GM12878 (cell line): ENCODE results near the gene PLEKHM3. TPM values are rescaled to one million over a fixed set of nuclear protein-coding genes. Genes with fewer than 3 reads are reported as not detected.

Experiments
- ATAC-seq: fragments of 200-7000 bp; cut with Tn5 transposase; 3 replicates; pipeline ENCODE4 v1.9.1; 2020; ENCODE audit warnings: mild to moderate bottlenecking, moderate library complexity
- BruUV-seq: library from RNA; stranded (reverse); fragments of 400-500 nt; replicated peaks from 2 replicates; lab custom pipeline; 2021; lab: Mats Ljungman, UMichigan
- CTCF ChIA-PET: fragments of 300-600 bp; sonication (Branson Sonifier 250); formaldehyde crosslinking; extraction: SDS; loops from one replicate; lab custom pipeline; 2021; ENCODE audit warnings: inconsistent platforms; lab: Yijun Ruan, JAX
- POLR2A ChIA-PET: fragments of 350-600 bp; formaldehyde crosslinking; extraction: SDS; loops from one replicate; lab custom pipeline; 2021; ENCODE audit warnings: inconsistent platforms; lab: Charles Lee
- RAD21 ChIA-PET: fragments of 300-600 bp; sonication (Branson Sonifier 250); formaldehyde crosslinking; loops from one replicate; lab custom pipeline; 2023; ENCODE audit warnings: antibody characterized with exemption; ENCODE audit not compliant: unreplicated experiment; lab: Charles Lee
- SMC1A ChIA-PET: fragments of 300-600 bp; sonication (Branson Sonifier 250); formaldehyde crosslinking; loops from one replicate; lab custom pipeline; 2023; ENCODE audit not compliant: unreplicated experiment, uncharacterized antibody; lab: Charles Lee
- DNase-seq: peaks from one replicate; pipeline ENCODE4 v3.0.0-alpha.2; 2011; ENCODE audit warnings: low read depth, low spot score
- FAIRE-seq: peaks from 3 replicates; lab custom pipeline; 2011; peaks lifted over from hg19 to GRCh38; lab: Jason Lieb, UNC
- H2AFZ ChIP-seq: 2 replicates; pipeline ENCODE4 v1.6.0; 2011; ENCODE audit warnings: low read depth, low read length, control low read depth; ENCODE audit not compliant: control insufficient read depth
- H3K27ac ChIP-seq: 2 replicates; pipeline ENCODE4 v1.5.1; 2011; ENCODE audit warnings: control low read depth; ENCODE audit not compliant: control insufficient read depth, insufficient read depth
- H3K27me3 ChIP-seq, 2 experiments: replicated peaks in 1 of 2; 2 replicates each; pipeline versions ENCODE4 v1.6.0 to v1.6.1; 2011; ENCODE audit warnings: low read length in 1 of 2; ENCODE audit not compliant: control insufficient read depth in 2 of 2, insufficient read depth in 2 of 2
- H3K36me3 ChIP-seq, 2 experiments: 2 replicates each; pipeline ENCODE4 v1.5.1; 2011; ENCODE audit warnings: low read length in 1 of 2; ENCODE audit not compliant: control insufficient read depth in 2 of 2, insufficient read depth in 2 of 2
- H3K4me1 ChIP-seq: 2 replicates; pipeline ENCODE4 v1.6.1; 2011; ENCODE audit warnings: mild to moderate bottlenecking, low read length, moderate library complexity, mixed read lengths; ENCODE audit not compliant: control insufficient read depth, insufficient read depth
- H3K4me2 ChIP-seq: 2 replicates; pipeline ENCODE4 v1.6.0; 2011; ENCODE audit warnings: control low read depth; ENCODE audit not compliant: control insufficient read depth, insufficient read depth
- H3K4me3 ChIP-seq: fragments of 200-600 bp; sonication (generic); 2 replicates; pipeline ENCODE4 v1.5.1; 2016
- H3K79me2 ChIP-seq: 2 replicates; pipeline ENCODE4 v1.6.0; 2011; ENCODE audit warnings: low read length; ENCODE audit not compliant: control insufficient read depth, insufficient read depth
- H3K9ac ChIP-seq: 2 replicates; pipeline ENCODE4 v1.8.0; 2011; ENCODE audit warnings: low read length, control low read depth, mixed read lengths; ENCODE audit not compliant: control insufficient read depth, insufficient read depth
- H3K9me3 ChIP-seq: replicated peaks from 3 replicates; pipeline ENCODE4 v1.5.1; 2011; ENCODE audit warnings: mild to moderate bottlenecking, low read length; ENCODE audit not compliant: control insufficient read depth, insufficient read depth
- H4K20me1 ChIP-seq: 2 replicates; pipeline ENCODE4 v1.6.0; 2011; ENCODE audit not compliant: control insufficient read depth, insufficient read depth
- FOXK2 ChIP-seq: fragments of 450-650 bp; IDR thresholded peaks from 2 replicates; pipeline ENCODE4 v1.6.1; 2017; ENCODE audit warnings: mild to moderate bottlenecking, moderate library complexity
- IKZF1 ChIP-seq: fragments of 450-650 bp; conservative IDR thresholded peaks from 2 replicates; pipeline ENCODE4 v1.6.1; 2017; ENCODE audit warnings: antibody characterized with exemption, mild to moderate bottlenecking
- NR2F1 ChIP-seq: fragments of 450-650 bp; conservative IDR thresholded peaks from 2 replicates; pipeline ENCODE4 v1.6.1; 2017; ENCODE audit warnings: mild to moderate bottlenecking
- RBBP5 ChIP-seq: fragments of 200-600 bp; sonication (generic); conservative IDR thresholded peaks from 2 replicates; pipeline ENCODE4 v1.6.1; 2016
- SIN3A ChIP-seq: IDR thresholded peaks from 2 replicates; pipeline ENCODE4 v1.6.1; 2012; ENCODE audit warnings: low read depth, low read length, improper control_type of control experiment
- SMAD5 ChIP-seq: IDR thresholded peaks from 2 replicates; pipeline ENCODE4 v1.6.1; 2016; ENCODE audit warnings: antibody characterized with exemption, low read depth
- SMC3 ChIP-seq: IDR thresholded peaks from 2 replicates; pipeline ENCODE4 v1.6.1; 2011; ENCODE audit warnings: low read length, improper control_type of control experiment, borderline replicate concordance
- YBX1 ChIP-seq: fragments of 450-650 bp; IDR thresholded peaks from 2 replicates; pipeline ENCODE4 v1.6.1; 2016; ENCODE audit warnings: antibody characterized with exemption
- WGBS: methylation state at CpG from one replicate; pipeline ENCODE4 v1.1.6; 2016; ENCODE audit warnings: low lambda C conversion rate; ENCODE audit not compliant: insufficient replicate concordance, insufficient coverage; ENCODE audit errors: missing lambda C conversion rate; 5-methylcytosine and 5-hydroxymethylcytosine counted together
- in situ Hi-C: fragments of 300-500 bp; cut with MboI; formaldehyde crosslinking; loops from 9 replicates; pipeline ENCODE4 v1.14.3; 2018; ENCODE audit warnings: mixed read lengths
- intact Hi-C: fragments of 100-400 bp; cut with micrococcal nuclease; formaldehyde crosslinking; loops from one replicate; pipeline ENCODE4 v1.14.2; 2022; ENCODE audit not compliant: unreplicated experiment
- polyA plus RNA-seq, 11 experiments: library from polyadenylated mRNA; depleted of rRNA in 4 of 11; unstranded in 6 of 11; stranded (reverse) in 5 of 11; fragments of >200 nt; fragmentation: Nextera tagmentation in 4 of 11; fragmentation: Illumina TruSeq in 1 of 11; extraction: Ambion mirVana in 4 of 11; extraction: Trizol in 1 of 11; gene quantifications; 1 replicate in 1 of 11; 2 replicates in 10 of 11; pipeline versions ENCODE4 v1.2.1 to v1.2.3, GENCODE V29; 2011 to 2016; ENCODE audit warnings: inconsistent platforms in 2 of 11, missing spikeins in 2 of 11, low read depth in 1 of 11
- total RNA-seq, 4 experiments: library from RNA; depleted of rRNA in 3 of 4; stranded (reverse); fragments of >200 nt in 3 of 4; fragmentation: Illumina TruSeq in 1 of 4; extraction: Trizol in 1 of 4; gene quantifications; 2 replicates each; pipeline versions ENCODE4 v1.2.1 to v1.2.3, GENCODE V29; 2013 to 2021
- TF ChIP-seq, protein P1 (sequence below): fragments of 450-650 bp; formaldehyde crosslinking; IDR thresholded peaks from 2 replicates; pipeline ENCODE4 v1.4.0; 2022; ENCODE audit warnings: mild to moderate bottlenecking, moderate library complexity
- TF ChIP-seq, protein P2 (sequence below): fragments of 450-650 bp; IDR thresholded peaks from 2 replicates; pipeline ENCODE4 v1.6.1; 2017; ENCODE audit warnings: mild to moderate bottlenecking, low read depth, inconsistent platforms; ENCODE audit not compliant: poor library complexity, severe bottlenecking

The PLEKHM3 gene
- total and polyA plus RNA-seq, 10 of the 15 experiments (the other 5 are each of a cell fraction or from before 2014, with no cell fraction given), result 1.4 to 5.6 (median 3.0) TPM

DNA sequence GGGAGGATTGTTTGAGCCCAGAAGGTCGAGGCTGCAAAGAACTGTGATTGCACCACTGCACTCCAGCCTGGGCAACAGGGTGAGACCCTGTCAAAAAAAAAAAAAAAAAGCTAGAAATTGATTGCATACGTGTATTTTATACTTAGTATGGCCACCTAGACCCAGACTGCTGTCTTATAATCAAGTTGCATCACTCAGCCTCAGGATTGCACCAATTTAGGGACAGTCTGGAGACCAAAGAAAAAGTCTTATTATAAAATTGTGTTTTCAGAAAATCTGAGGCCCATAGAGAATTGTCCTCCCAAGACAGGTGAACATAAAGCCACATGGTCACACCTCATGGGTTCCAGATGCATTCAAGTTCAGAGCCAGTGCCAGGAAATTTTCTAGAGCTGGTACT lies 17.1 kb upstream of the PLEKHM3 start (continued):
- TF ChIP-seq RBBP5 (no peak), YBX1 (no peak), IKZF1 (no peak), NR2F1 (no peak), SIN3A (no peak)
- TF ChIP-seq, protein P1, sequence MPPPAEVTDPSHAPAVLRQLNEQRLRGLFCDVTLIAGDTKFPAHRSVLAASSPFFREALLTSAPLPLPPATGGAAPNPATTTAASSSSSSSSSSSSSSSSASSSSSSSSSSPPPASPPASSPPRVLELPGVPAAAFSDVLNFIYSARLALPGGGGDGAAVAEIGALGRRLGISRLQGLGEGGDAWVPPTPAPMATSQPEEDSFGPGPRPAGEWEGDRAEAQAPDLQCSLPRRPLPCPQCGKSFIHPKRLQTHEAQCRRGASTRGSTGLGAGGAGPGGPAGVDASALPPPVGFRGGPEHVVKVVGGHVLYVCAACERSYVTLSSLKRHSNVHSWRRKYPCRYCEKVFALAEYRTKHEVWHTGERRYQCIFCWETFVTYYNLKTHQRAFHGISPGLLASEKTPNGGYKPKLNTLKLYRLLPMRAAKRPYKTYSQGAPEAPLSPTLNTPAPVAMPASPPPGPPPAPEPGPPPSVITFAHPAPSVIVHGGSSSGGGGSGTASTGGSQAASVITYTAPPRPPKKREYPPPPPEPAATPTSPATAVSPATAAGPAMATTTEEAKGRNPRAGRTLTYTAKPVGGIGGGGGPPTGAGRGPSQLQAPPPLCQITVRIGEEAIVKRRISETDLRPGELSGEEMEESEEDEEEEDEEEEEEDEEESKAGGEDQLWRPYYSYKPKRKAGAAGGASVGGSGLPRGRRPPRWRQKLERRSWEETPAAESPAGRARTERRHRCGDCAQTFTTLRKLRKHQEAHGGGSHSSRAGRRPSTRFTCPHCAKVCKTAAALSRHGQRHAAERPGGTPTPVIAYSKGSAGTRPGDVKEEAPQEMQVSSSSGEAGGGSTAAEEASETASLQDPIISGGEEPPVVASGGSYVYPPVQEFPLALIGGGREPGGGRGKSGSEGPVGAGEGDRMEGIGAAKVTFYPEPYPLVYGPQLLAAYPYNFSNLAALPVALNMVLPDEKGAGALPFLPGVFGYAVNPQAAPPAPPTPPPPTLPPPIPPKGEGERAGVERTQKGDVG, result no peak

DNA sequence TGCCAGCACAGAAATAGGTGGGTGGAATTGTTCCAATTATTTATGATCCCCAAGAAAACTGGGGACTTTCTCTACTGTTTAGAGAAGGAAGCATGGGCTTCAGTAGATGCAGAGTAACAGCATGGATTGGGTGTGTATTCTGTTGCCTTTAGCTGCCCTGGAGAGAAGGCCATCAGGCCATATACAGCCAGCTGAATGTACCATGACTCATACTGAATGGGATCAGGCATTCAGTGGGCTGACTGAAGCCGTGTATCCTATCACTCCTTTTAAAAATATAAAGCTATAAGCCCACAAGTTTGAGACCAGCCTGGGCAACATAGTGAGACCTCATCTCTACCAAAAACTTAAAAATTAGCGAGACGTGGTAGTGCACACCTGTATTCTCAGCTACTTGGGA lies 16.7 kb upstream of the PLEKHM3 start:
- ChIA-PET CTCF (interaction anchor here (0.6 to 5.7 kb wide), 10 partner anchors 11 to 1361 kb away, joined by 3 to 108 read pairs (median 21); no protein-coding TSS in a partner anchor), SMC1A (interaction anchor here (0.9 to 5.5 kb wide), 10 partner anchors 20 to 415 kb away, joined by 3 to 80 read pairs (median 10); no protein-coding TSS in a partner anchor), POLR2A (no interaction called here), RAD21 (interaction anchor here (0.8 to 3.2 kb wide), 4 partner anchors 30 to 295 kb away, joined by 3 to 56 read pairs (median 4); partner anchors contain the start of gene FZD5)
- Histone ChIP-seq H3K36me3 (no peaks in the 10 kb centered on the region), H2AFZ (no peak overlapping the region), H3K9me3 (no peaks in the 10 kb centered on the region), H3K27ac (no peak overlapping the region), H3K79me2 (no peaks in the 10 kb centered on the region), H3K4me2 (no peak overlapping the region), H3K4me3 (no peak overlapping the region), H3K4me1 (no peaks in the 10 kb centered on the region), H3K27me3 (no peaks in the 10 kb centered on the region; a peak in 1 of 4 replicates), H3K9ac (no peak overlapping the region), H4K20me1 (no peaks in the 10 kb centered on the region)
- intact Hi-C loops (no loop called here), in situ Hi-C loops (no loop called here)
- FAIRE-seq (no peak), DNase-seq (no peak), ATAC-seq (no peak)
- 71% methylated on average over 3 of the region's 3 CpGs for WGBS
- BruUV-seq, result no TSS peak
- TF ChIP-seq SMAD5 (no peak), FOXK2 (no peak), SMC3 (no peak)
- TF ChIP-seq, protein P2, sequence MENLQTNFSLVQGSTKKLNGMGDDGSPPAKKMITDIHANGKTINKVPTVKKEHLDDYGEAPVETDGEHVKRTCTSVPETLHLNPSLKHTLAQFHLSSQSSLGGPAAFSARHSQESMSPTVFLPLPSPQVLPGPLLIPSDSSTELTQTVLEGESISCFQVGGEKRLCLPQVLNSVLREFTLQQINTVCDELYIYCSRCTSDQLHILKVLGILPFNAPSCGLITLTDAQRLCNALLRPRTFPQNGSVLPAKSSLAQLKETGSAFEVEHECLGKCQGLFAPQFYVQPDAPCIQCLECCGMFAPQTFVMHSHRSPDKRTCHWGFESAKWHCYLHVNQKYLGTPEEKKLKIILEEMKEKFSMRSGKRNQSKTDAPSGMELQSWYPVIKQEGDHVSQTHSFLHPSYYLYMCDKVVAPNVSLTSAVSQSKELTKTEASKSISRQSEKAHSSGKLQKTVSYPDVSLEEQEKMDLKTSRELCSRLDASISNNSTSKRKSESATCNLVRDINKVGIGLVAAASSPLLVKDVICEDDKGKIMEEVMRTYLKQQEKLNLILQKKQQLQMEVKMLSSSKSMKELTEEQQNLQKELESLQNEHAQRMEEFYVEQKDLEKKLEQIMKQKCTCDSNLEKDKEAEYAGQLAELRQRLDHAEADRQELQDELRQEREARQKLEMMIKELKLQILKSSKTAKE, result no peak
